HG03280 (cell line): ENCODE data around the gene MGLL.

Source experiments
- ATAC-seq: cut with Tn5 transposase; IDR thresholded peaks from one replicate; pipeline ENCODE4 v1.9.1; 2021; ENCODE audit warnings: mild to moderate bottlenecking, moderate library complexity; ENCODE audit not compliant: unreplicated experiment

MGLL gene

DNA sequence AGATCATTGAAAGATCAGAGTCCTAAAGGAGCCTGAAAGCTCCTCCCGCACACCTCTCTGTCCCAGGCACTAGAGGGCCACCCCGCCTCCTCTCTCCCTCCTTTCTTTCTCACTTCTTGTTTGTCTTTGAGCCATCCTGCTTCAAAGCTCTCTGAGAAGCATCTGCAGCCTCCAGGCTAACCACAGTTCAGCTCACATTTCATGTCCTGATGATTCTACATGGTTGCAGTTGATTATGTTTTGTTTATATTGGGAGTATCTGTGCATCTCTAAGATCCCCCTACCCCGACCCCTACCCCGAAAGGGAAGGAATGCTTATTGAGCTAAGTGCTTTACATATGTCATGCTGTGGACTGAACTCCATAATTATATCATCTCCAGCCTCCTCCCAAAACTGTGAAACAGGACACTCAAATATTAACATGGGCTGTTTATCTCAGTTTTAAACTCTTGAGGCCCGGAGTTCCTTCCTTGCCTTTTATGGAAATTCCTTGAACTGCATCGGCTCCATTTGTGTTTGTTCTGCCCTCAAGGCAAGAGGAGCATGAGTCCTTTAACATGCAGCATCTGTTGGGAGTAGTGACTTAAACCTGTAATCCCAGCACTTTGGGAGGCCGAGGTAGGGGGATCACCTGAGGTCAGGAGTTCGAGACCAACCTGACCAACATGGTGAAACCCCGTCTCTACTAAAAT lies 30.9 kb downstream of the MGLL start:
- ATAC-seq = no peak

DNA sequence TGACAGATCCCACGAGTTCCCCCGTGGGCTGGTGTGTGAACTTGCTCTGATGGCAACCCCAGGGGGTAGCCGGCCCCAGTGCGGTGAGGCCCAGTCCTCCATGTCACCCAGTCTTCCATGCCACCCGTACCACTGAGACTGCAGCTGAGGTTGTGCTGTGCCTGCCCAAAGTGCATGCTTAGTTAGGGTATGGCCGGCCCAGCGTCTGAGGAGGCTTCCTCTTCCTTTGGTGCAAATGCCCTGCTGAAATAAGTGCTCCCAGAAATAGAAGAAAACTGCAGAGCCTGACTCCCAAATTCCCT lies 31.5 kb downstream of the MGLL start:
- no peak for ATAC-seq

- ATAC-seq = no peak
These were observed 32.1 kb downstream of the MGLL start for GRCh38 chr3:127789990-127790881.

DNA sequence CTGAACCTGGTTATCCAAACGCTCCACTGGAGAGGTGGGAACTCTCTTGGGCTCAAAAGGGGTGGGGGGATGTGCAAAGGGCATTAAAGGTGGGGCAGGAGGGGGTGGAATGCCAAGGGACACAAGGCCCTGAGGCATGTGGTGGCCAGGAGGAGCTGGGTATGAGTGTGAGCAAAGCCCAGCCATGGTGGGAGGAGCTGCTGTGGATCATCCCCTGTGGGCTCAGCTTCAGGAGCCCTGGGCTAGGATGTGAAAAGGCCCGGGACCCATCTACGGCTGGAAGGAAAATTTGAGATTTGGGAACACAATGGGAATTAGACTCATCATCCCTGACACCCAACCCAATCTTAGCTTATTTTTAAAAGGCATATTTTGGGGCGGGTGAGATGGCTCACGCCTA lies 33.3 kb downstream of the MGLL start:
- no peak for ATAC-seq

DNA sequence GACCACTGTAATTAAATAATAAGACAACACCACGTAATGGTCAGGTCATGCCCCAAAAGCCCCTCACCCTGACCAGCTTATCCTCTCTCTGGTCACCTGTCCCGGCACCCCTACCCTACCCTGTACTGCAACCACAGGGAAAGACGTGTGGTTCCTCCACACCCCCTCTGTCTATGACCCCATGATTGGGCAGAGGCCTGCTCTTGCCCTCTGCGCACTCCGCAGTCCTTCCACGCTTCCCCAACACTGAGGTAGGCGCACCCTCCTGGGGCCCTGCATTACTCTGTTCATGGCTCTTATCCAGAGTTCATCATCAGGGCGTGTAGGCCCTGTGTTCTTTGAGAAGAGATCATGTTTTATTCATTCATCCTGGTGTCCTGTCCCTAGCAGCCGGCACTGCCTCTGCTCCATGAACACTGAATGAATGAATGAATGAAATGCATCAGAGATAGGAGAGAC lies 33.8 kb downstream of the MGLL start:
- ATAC-seq = no peak

- no peak for ATAC-seq
These were observed 34.5 kb downstream of the MGLL start for GRCh38 chr3:127787571-127788365.

- no peak for ATAC-seq
These were observed 35.2 kb downstream of the MGLL start for GRCh38 chr3:127787071-127787490.

GRCh38 chr3:127786353-127787070 lies 35.8 kb downstream of the MGLL start:
- no peak for ATAC-seq

DNA sequence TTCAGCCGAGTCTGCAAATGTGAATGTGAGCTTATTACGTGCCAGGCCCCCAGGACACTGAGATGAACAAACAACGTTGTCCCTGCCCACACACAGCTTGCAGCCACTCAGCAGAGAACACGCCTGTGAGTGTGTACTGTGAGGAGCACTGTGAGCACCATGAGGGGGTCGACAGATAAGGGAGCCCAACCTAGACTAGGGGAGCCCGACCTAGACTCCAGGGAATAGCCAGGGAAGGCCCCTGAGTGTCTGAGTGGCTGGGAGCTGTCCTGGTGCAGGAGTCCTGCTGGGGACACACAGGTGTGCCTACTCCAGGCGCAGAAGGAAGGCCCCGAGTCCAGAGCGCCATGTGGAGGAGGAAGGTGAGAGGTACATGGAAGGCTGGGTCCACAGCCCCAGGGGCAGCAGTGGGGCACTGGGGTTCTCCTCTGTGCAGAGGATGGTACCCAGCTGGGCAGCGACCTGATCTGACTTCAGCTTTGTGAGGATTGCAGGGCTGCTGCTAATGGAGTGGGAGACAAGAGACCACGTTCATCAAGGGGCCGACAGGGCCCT lies 36.5 kb downstream of the MGLL start:
- ATAC-seq = no peak

- ATAC-seq = no peak
These were observed 37.2 kb downstream of the MGLL start for GRCh38 chr3:127784865-127785710.

DNA sequence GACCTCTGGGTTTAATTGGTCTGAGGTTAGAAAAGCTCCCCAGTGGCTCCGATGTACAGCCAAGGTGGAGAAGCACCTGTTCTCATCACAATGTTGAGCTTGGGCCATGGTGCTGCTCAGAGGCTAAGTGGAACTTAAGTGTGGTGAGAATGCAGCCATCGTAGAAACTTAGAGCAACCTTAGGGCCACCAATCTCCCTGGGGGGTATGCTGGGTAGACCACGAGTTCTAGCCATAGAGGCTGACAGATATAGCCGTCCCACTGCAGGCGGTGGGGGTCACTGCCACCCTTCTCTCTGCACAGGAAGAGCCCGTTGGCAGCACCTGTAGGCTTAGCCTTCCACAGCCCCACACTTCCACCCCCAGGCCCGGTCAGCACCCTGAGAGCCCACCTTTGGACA lies 38.0 kb downstream of the MGLL start:
- no peak for ATAC-seq

- no peak for ATAC-seq
These were observed 38.6 kb downstream of the MGLL start for GRCh38 chr3:127783642-127784160.

DNA sequence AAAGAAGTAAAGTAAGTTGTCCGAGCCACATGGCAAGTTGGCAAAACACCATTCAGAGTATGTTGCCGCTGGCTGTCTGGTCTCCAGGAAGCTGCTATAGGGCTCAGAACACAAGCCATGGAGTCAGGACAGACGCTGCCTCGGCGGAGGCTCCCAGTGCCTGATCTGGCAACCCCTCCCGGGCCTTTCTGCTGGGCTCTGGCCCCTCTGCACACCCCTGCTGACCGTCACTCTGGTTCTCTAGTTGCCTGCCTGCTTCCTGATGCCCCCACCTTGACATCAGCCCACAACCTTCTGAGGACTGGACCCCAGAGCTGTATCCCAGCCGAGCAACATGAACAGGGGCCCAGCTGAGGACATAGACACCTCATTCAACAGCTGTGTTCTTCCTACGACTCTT lies 39.1 kb downstream of the MGLL start:
- ATAC-seq = no peak

DNA sequence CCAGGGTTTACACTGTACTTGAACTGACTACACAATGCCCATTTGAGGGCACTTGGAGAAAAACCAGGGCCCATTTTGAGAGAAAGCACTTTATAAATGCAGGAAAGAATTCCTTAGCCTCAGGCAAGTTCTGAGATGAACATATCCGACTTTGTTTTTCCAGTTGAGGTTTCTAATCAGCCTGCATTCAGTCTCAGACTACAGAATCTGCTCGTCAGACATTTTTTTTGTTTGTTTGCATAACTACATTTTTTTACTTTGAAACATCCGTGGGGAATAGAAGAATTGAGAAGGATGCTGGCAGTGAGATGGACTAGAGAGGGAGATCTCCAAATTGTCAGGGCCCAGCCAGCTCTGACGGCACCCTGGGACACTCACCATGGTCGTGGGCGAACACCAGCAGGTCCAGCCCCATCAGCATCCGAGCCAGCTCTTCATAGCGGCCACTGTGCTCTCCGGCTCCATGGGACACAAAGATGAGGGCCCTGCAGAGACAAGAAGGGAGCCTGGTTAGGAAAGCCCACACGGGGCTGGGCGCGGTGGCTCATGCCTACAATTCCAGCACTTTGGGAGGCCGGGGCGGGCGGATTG lies 40.8 kb downstream of the MGLL start:
- no peak for ATAC-seq

GRCh38 chr3:127780536-127781400 lies 41.5 kb downstream of the MGLL start:
- no peak for ATAC-seq

DNA sequence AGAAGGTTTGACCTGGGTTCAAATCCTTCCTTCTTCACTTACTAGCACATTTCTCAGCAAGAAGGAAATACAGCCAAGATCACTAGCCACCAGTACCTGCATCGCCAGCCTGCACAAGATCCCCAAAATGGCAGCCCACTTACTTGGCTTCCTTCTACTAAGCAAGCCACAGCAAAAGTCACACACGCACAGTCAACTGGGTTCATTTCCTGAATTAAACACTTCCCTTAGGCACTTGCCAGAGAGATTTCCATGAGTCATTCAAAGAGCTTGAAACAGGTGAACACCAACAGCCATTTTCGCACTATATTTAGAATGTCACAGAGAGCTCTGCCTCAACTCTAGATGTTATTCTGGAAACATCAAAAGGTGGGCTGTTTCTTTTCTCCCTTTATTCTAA lies 42.6 kb downstream of the MGLL start:
- ATAC-seq = no peak

- ATAC-seq = no peak
These were observed 44.2 kb downstream of the MGLL start for GRCh38 chr3:127777921-127778656.
